Measurements from ENCODE around the gene ACKR3. TPM values are rescaled to one million over a fixed set of nuclear protein-coding genes. Genes with fewer than 3 reads are reported as not detected.

The ACKR3 gene
- total RNA-seq, result under 1 TPM; 0.61 to 0.74 TPM
- polyA plus RNA-seq (2013, experiment 1 of 2), result 4.8 TPM
- 6.3 TPM for polyA plus RNA-seq (2013, experiment 2 of 2)
- 0.06 to 9.4 (median 1.8) reads per million in 172 experiments for total RNA-seq

DNA sequence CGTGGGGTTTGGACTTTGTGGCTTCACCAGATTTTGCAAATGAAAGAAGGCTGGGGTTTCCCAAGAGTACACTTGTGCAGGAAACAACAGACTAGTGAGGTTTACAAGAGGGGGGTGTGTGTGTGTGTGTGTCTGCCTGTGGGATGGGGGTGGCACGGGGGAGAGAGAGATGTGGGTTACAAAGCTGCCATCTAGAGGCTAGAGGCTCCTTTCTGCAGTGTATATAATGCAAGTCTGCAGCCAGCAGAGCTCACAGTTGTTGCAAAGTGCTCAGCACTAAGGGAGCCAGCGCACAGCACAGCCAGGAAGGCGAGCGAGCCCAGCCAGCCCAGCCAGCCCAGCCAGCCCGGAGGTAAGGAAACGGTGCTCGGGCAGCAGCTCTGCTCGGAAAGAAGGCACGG lies at the start of gene ACKR3:
ACKR3 (plus strand) TSS at position 253 of the 401 bp plus-strand sequence. CDS start 10,641 bp downstream, outside the sequence.
- no peaks in the 10 kb centered on the region for H3K27me3 Mint-ChIP-seq
- H3K9me3 ChIP-seq (ENCODE audit: control insufficient read depth in 1 of 2, insufficient read depth in 1 of 2, low read length in 2 of 2), result no peaks in the 10 kb centered on the region
- peaks cover 18% of the 10 kb centered on the region for H3K36me3 Mint-ChIP-seq (ENCODE audit: low read depth)
- H3K4me3 Mint-ChIP-seq, result peak within 1 kb of the TSS; percentile 68
- intact Hi-C loops (cut with DNase I, micrococcal nuclease), result loop anchor here (1.0 to 2.0 kb wide), 4 partner anchors 23 to 227 kb away; no protein-coding TSS in a partner anchor
- DNase-seq (peak; percentile 44 to 92 (median 65)), ATAC-seq (ENCODE audit: poor library complexity) (peak; percentile 98)
- TF ChIP-seq, protein P1, sequence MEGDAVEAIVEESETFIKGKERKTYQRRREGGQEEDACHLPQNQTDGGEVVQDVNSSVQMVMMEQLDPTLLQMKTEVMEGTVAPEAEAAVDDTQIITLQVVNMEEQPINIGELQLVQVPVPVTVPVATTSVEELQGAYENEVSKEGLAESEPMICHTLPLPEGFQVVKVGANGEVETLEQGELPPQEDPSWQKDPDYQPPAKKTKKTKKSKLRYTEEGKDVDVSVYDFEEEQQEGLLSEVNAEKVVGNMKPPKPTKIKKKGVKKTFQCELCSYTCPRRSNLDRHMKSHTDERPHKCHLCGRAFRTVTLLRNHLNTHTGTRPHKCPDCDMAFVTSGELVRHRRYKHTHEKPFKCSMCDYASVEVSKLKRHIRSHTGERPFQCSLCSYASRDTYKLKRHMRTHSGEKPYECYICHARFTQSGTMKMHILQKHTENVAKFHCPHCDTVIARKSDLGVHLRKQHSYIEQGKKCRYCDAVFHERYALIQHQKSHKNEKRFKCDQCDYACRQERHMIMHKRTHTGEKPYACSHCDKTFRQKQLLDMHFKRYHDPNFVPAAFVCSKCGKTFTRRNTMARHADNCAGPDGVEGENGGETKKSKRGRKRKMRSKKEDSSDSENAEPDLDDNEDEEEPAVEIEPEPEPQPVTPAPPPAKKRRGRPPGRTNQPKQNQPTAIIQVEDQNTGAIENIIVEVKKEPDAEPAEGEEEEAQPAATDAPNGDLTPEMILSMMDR (IDR thresholded peaks at IDR 0.05), result peak; percentile 68
- peaks cover 20% of the 10 kb centered on the region for H3K4me1 Mint-ChIP-seq (ENCODE audit: low read depth)
- no peak within 1 kb of the TSS for H3K27ac ChIP-seq (ENCODE audit: low read depth in 1 of 2, low read length in 2 of 2)
- ChIA-PET POLR2A (interaction anchor here (1.0 to 2.7 kb wide), 7 partner anchors 15 to 62 kb away, joined by 3 to 26 read pairs (median 13); a partner anchor contains a TSS), CTCF (interaction anchor here (0.5 to 5.1 kb wide), 12 partner anchors 10 to 516 kb away, joined by 3 to 73 read pairs (median 4); partner anchors contain the start of gene COPS8)
- peak within 1 kb of the TSS; percentile 33 for H3K27ac Mint-ChIP-seq
- H3K27me3 ChIP-seq (ENCODE audit: control insufficient read depth in 1 of 2, insufficient read depth in 2 of 2, low read length in 2 of 2), result no peaks in the 10 kb centered on the region
- H3K4me3 ChIP-seq (ENCODE audit: low read length), result peak within 1 kb of the TSS; percentile 50
- peaks cover 22% of the 10 kb centered on the region for H3K36me3 ChIP-seq (ENCODE audit: insufficient read depth, low read length)
- peaks cover 23% of the 10 kb centered on the region for H3K4me1 ChIP-seq (ENCODE audit: insufficient read depth, low read length)
- H3K9me3 Mint-ChIP-seq, result no peaks in the 10 kb centered on the region

DNA sequence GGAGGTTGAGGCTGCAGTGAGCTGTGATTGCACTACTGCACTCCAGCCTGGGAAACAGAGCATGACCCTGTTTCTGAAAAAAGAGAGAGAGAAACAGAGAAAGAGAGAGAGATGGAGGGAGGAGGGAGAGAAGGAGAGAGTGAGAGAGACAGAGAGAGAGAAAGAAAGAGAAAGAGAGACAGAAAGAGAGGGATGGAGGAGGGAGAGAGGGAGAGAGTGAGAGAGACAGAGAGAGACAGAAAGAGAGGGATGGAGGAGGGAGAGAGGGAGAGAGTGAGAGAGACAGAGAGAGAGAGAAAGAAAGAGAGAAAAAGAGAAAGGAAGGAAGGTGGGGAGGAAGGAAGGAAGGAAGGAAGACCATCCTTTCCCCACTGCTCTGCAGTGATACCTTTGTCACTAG lies 48.1 kb upstream of the ACKR3 start:
- H3K4me1 ChIP-seq (ENCODE audit: insufficient read depth, low read length), result no peaks in the 10 kb centered on the region
- H3K27ac ChIP-seq (ENCODE audit: low read depth in 1 of 2, low read length in 2 of 2), result no peak overlapping the region
- CTCF ChIA-PET, result interaction anchor here (3.9 kb wide), 1 partner anchor 8 kb away, joined by 10 read pairs; no protein-coding TSS in a partner anchor
- no peaks in the 10 kb centered on the region for H3K36me3 Mint-ChIP-seq (ENCODE audit: low read depth)
- H3K4me3 Mint-ChIP-seq, result no peak overlapping the region
- H3K36me3 ChIP-seq (ENCODE audit: insufficient read depth, low read length), result no peaks in the 10 kb centered on the region
- H3K27me3 Mint-ChIP-seq, result no peaks in the 10 kb centered on the region
- H3K9me3 Mint-ChIP-seq, result no peaks in the 10 kb centered on the region
- TF ChIP-seq, protein P1 (IDR thresholded peaks at IDR 0.05), result no peak
- no peaks in the 10 kb centered on the region for H3K4me1 Mint-ChIP-seq (ENCODE audit: low read depth)
- H3K27ac Mint-ChIP-seq, result no peak overlapping the region
- peaks cover 0 to 4% of the 10 kb centered on the region in 2 experiments for H3K27me3 ChIP-seq (ENCODE audit: control insufficient read depth in 1 of 2, insufficient read depth in 2 of 2, low read length in 2 of 2)
- H3K4me3 ChIP-seq (ENCODE audit: low read length), result no peak overlapping the region
- H3K9me3 ChIP-seq (ENCODE audit: control insufficient read depth in 1 of 2, insufficient read depth in 1 of 2, low read length in 2 of 2), result no peaks in the 10 kb centered on the region
- ATAC-seq (ENCODE audit: poor library complexity) (no peak), DNase-seq (no peak)
- POLR2A ChIA-PET, result no interaction called here
- intact Hi-C loops (cut with DNase I, micrococcal nuclease), result no loop called here

DNA sequence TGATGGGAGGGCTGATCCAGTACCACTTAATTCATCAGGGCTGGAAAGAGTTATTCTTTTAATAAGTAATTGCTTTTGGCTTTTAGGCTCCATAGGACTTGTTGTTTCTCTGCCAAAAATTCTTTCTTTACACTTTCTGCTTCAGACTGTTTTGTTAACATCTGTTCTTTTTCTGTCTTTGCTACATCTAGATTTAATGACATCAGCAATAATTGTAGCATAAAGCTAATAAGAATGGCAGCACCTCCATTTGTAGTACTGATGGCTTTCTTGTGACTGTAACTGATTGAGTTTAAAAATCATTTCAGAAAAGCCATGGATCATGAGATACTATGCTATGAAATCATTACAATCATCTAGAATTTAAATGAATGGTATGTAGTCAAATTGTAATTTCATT lies 46.4 kb upstream of the ACKR3 start:
- ATAC-seq (ENCODE audit: poor library complexity) (no peak), DNase-seq (no peak)
- no peaks in the 10 kb centered on the region for H3K36me3 Mint-ChIP-seq (ENCODE audit: low read depth)
- no peak overlapping the region for H3K27ac ChIP-seq (ENCODE audit: low read depth in 1 of 2, low read length in 2 of 2)
- no peaks in the 10 kb centered on the region for H3K36me3 ChIP-seq (ENCODE audit: insufficient read depth, low read length)
- CTCF ChIA-PET, result interaction anchor here (0.6 to 3.9 kb wide), 2 partner anchors 10 to 326 kb away, joined by 3 to 10 read pairs; no protein-coding TSS in a partner anchor
- H3K4me3 Mint-ChIP-seq, result no peak overlapping the region
- TF ChIP-seq, protein P1 (IDR thresholded peaks at IDR 0.05), result no peak
- H3K27me3 ChIP-seq (ENCODE audit: control insufficient read depth in 1 of 2, insufficient read depth in 2 of 2, low read length in 2 of 2), result peaks cover 0 to 4% of the 10 kb centered on the region in 2 experiments
- H3K4me3 ChIP-seq (ENCODE audit: low read length), result no peak overlapping the region
- H3K9me3 ChIP-seq (ENCODE audit: control insufficient read depth in 1 of 2, insufficient read depth in 1 of 2, low read length in 2 of 2), result no peaks in the 10 kb centered on the region
- no peaks in the 10 kb centered on the region for H3K27me3 Mint-ChIP-seq
- intact Hi-C loops (cut with DNase I, micrococcal nuclease), result no loop called here
- no peaks in the 10 kb centered on the region for H3K4me1 Mint-ChIP-seq (ENCODE audit: low read depth)
- H3K27ac Mint-ChIP-seq, result no peak overlapping the region
- no peaks in the 10 kb centered on the region for H3K4me1 ChIP-seq (ENCODE audit: insufficient read depth, low read length)
- no peaks in the 10 kb centered on the region for H3K9me3 Mint-ChIP-seq
- POLR2A ChIA-PET, result no interaction called here
